Limb (tissue), 2 donors: Measurements from ENCODE around the gene SLC2A13.

ENCODE experiments used
- DNase-seq, 2 donors: peaks; one replicate each; pipeline ENCODE4 v3.0.0-alpha.2; 2016; ENCODE audit errors: extremely low spot score in 2 of 2

SLC2A13 gene

GRCh38 chr12:40105515-40106201 is at the start of gene SLC2A13:
Gene SLC2A13, minus strand, starts transcription at chr12:40106081. Its CDS starts 273 bp downstream, at chr12:40105808.
- peak; percentile 57 to 86 for DNase-seq

GRCh38 chr12:40154381-40154780 is 48.5 kb upstream of the SLC2A13 start:
- DNase-seq: no peak

DNA sequence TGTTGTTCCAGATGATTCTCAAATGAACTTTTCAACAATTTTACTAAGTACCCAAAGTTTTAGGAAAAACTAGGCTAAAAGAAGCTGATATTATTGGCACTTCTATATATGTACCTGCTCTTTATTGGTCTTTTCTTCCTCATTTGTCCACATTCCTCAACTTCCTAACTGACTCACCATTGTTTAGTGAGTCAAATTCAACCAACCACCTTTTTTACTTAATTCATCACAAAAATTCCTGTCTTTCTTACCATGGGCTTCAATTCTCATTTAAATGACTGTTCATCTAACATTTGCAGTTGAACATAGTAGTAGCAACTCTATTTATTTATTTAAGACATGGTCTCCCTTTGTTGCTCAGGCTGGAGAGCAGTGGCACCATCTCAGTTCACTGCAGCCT is 47.6 kb upstream of the SLC2A13 start:
- DNase-seq: no peak

- DNase-seq: peak; percentile 48 to 49
These were observed 47.0 kb upstream of the SLC2A13 start for GRCh38 chr12:40152783-40153383.

DNA sequence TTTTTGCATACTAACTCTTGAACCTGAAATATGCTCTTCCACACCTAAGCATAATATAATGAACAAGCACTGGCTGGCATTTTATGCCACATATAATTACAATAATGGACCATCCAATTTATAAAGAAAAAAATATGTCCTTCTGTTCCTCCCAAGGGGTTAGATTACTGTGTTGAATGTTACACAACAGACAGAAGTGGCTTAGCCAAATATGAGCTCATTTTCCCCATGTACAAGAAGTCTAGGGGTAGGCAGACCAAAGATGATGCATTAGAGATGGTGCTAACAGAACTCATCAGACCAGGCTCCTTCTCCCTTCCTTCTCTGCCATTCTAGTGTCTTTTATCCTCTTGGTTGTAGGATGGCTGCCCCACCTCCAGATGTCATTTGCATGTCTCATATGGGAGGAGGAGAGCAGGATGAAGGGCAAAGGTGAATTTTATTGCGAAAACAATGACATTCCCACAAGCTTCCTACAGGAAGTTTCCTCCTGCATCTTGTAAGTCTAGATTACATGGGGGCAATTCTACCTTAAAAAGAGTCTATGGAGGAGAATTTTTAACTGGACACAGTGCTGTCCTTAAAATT is 43.9 kb upstream of the SLC2A13 start:
- DNase-seq: no peak

DNA sequence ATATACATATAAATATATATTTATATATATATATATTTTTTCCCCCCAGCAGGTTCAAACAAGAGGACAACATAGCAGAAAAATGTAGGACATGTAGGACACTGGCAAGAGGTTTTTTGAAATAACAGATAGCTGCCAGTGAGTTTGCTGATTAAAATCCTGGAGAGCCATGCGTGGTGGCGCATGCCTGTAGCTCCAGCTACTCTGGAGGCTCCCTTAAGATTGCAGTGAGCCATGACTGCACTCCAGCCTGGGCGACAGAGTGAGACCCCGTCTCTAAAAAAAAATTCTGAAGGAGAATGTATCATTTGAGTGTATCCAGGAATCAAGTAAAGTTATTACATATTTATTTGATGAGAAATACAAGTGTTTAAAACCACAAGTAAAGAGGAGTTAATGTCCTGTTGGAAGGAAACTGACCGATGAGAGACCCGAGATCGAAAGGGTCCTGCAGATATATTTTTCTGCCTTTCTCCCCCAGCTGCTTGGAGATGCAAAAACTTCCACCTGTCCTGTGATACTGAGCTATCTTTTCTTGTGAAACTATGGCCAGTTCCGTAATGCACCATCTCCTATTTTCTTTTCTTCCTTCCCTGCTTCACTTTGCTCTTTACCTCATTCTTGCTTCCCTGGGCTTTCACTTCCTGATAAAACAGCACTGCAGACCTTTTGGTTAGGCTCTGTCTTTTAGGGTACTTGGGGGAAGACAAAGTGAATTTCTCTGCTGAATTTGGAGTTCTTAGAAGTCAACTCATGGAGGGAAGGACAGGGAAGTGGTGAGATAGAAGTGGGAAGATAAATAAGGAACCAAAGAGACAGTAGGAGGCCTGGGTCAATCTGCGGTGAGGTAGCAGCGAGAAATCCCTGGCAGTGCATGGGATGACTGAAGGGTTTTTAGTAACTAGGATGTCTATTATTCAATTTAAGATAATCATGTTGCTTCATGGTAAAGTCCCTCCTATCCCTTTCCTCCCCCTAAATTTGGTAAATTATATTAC is 41.2 kb upstream of the SLC2A13 start:
- DNase-seq: no peak

- DNase-seq: no peak
These were observed 40.0 kb upstream of the SLC2A13 start for GRCh38 chr12:40145896-40146295.

- no peak for DNase-seq
These were observed 38.1 kb upstream of the SLC2A13 start for GRCh38 chr12:40144023-40144422.

GRCh38 chr12:40142001-40142744 is 36.3 kb upstream of the SLC2A13 start:
- no peak for DNase-seq

GRCh38 chr12:40138526-40138925 is 32.6 kb upstream of the SLC2A13 start:
- DNase-seq: no peak

DNA sequence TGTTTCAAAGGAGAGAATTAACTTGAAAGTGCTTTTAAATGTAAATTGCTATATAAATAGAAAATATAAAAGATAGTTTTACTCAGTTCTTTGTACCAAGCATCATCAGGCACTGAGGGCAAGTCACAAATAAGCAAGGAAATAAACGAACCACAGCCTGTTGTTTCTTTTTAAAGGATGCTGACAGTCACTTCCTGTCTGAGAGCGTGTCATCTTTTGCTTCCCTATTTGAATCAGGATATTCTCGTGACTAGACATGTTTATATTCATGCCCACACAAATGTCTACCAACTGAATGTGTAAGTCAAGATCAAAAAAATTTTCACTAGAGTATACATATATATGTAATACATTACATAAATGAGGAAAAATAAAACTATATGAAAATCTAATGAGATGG is 31.4 kb upstream of the SLC2A13 start:
- no peak for DNase-seq

- DNase-seq: no peak
These were observed 21.5 kb upstream of the SLC2A13 start for GRCh38 chr12:40127408-40127807.

GRCh38 chr12:40123496-40123895 is 17.6 kb upstream of the SLC2A13 start:
- DNase-seq: no peak

GRCh38 chr12:40122842-40123241 is 17.0 kb upstream of the SLC2A13 start:
- no peak for DNase-seq

GRCh38 chr12:40117818-40118217 is 11.9 kb upstream of the SLC2A13 start:
- no peak for DNase-seq

DNA sequence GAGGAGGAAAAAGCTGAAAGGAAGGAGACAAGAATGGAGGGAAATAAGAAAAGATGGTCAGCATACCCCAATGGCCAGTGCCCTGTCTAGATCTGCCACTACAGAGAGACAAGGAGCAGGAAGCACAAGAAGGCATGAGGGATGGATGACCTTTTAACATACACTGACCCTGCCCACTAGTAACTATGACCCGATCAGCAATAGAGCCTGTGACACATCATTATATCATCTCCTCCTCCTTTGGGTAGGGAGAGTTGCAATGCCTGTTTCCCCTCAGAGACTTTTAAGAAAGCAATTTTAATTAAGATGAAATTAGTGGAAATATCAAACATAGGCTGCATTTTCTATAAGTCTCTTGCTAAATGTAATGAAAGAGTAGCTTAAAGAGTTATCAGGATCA is 4.7 kb upstream of the SLC2A13 start:
- DNase-seq: no peak

DNA sequence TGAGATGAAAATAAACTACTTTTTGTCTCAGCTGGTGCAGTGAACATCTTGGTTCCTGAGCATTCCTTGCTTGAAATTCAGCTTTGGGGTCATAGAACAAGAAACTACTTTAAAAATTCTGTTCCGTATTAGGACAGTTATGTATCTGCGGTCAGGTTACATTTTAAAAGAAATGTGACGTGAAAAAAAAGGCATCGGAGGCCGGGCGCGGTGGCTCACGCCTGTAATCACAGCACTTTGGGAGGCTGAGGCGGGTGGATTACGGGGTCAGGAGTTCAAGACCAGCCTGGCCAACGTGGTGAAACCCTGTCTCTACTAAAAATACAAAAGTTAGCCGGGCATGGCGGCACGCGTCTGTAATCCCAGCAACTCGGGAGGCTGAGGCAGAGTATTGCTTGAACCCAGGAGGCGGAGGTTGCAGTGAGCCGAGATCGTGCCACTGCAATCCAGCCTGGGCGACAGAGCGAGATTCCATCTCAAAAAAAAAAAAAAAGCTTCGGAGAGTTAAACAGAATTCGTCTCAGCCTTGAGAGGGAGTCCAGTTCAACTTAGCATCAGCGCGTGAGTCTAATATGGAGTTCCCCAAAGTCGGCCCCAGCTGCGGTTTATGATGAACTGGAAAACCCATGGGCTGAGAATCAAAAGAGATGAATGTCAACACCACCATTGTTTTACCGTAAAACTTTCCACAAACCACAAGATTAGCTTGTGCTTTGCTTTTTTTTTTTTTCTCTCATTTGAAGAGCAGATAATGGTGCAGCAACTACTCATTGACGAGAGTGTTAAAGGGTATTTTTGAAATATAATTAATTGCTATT is 2.1 kb upstream of the SLC2A13 start:
- DNase-seq: no peak

- DNase-seq: peak; percentile 87
These were observed 1.4 kb upstream of the SLC2A13 start for GRCh38 chr12:40107098-40107802.

GRCh38 chr12:40106655-40107054 is 774 bp upstream of the SLC2A13 start:
- DNase-seq: no peak

DNA sequence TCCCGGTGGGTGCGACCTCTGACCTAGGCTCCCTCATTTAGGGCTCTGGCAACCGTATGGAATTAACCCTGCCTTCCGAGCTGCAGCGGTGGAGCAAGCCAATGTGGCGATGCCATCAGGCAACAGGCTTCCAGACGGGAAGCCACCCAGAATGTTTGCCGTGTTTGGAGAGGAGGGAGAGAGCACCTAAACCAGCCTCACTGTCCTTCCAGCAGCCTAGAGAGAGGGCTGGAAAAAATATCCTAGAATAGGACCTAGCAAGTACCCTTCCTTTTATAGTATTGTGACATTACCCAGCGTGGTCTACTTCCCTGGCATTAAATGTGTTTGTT is 287 bp upstream of the SLC2A13 start:
- DNase-seq: no peak
